Measurements from ENCODE around the gene CFAP53.

- TF ChIP-seq MTA3 (CRISPR knock-in tag; IDR thresholded peaks at IDR 0.05) (no peak), SRF (IDR thresholded peaks at IDR 0.05; ENCODE audit: low read depth, low read length) (no peak), ZNF513 (CRISPR knock-in tag; conservative IDR thresholded peaks at IDR 0.05) (no peak), RCOR2 (CRISPR knock-in tag; IDR thresholded peaks at IDR 0.05) (no peak)
Observed at GRCh38 chr18:50250935-50251334, 15.4 kb downstream of the CFAP53 start.
